BLaER1 (cell line): ENCODE results near the gene TOP3A.
A peak's percentile ranks its signal among the peaks of the same experiment; 100 is the strongest.
"Not testable (repeated sequence)": the region's sequence is repeated elsewhere in the genome, so short reads cannot be mapped to it uniquely, and the experiment has no call there.

Experiments used
- H3K27ac ChIP-seq: shearing (Covaris generic); formaldehyde crosslinking; 2 replicates; pipeline ENCODE4 v1.8.1; 2022
- H3K27me3 ChIP-seq: shearing (Covaris generic); formaldehyde crosslinking; 2 replicates; pipeline ENCODE4 v1.8.1; 2022
- H3K36me3 ChIP-seq: shearing (Covaris generic); formaldehyde crosslinking; 2 replicates; pipeline ENCODE4 v1.8.1; 2022
- H3K4me1 ChIP-seq: shearing (Covaris generic); formaldehyde crosslinking; 2 replicates; pipeline ENCODE4 v1.8.1; 2022
- H3K4me2 ChIP-seq: shearing (Covaris generic); formaldehyde crosslinking; 2 replicates; pipeline ENCODE4 v1.8.1; 2022
- H3K4me3 ChIP-seq: shearing (Covaris generic); formaldehyde crosslinking; 2 replicates; pipeline ENCODE4 v1.8.1; 2022
- H3K9ac ChIP-seq: shearing (Covaris generic); formaldehyde crosslinking; 2 replicates; pipeline ENCODE4 v1.8.1; 2022
- H3K9me3 ChIP-seq: shearing (Covaris generic); formaldehyde crosslinking; 2 replicates; pipeline ENCODE4 v1.8.1; 2022
- H4K20me1 ChIP-seq: shearing (Covaris generic); formaldehyde crosslinking; 2 replicates; pipeline ENCODE4 v1.8.1; 2022
- Cebpa-rat ChIP-seq: shearing (Covaris generic); IDR thresholded peaks from 2 replicates; pipeline ENCODE4 v1.8.1; 2022

TOP3A gene

DNA sequence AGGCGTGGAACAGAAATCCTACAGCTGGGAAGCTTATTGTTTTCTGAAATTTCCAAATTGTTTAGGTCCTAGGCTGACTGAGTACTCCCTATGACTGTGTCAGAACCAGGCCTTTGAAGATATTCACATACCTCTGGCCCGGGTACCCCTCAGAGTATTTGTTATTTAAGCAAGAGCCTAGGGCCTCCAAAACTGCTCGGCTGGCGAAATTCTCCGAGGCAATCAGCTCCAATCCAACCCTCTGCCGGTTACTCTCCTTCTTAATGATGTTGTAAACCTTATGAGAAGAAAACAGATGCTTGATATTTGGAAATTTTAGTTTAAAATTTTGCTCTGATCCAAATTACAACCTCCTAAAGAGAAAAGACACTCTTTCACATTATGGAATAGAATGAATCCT lies 38.7 kb upstream of the TOP3A start:
- H3K27me3 ChIP-seq = no peaks in the 10 kb centered on the region
- no peaks in the 10 kb centered on the region for H3K9me3 ChIP-seq
- no peak overlapping the region for H3K27ac ChIP-seq
- H3K4me2 ChIP-seq = no peak overlapping the region
- H3K4me1 ChIP-seq = no peaks in the 10 kb centered on the region
- H4K20me1 ChIP-seq = no peaks in the 10 kb centered on the region
- H3K36me3 ChIP-seq = peaks cover 92% of the 10 kb centered on the region
- no peak overlapping the region for H3K4me3 ChIP-seq
- TF ChIP-seq Cebpa-rat = no peak
- no peak overlapping the region for H3K9ac ChIP-seq

DNA sequence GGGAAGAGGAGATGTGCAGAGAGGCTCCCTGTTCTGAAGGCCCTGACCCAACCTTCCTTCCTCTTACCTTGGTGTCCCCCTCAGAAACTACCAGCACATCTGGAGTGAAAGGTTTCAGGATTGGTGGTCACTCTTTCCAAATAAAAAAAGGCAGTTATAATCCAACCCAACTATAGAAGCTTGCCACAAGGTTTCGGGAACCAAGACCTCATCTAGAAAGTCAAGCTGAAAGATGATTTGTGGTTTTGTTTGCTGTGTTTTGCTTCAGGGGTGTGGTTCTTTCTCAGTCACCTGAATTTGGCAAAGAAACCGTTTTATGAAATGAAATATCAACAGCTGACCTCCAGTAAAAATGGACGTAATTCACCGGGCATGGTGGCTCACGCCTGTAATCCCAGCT lies 29.2 kb upstream of the TOP3A start:
- Histone ChIP-seq H3K9me3 (peaks cover 19% of the 10 kb centered on the region), H4K20me1 (no peaks in the 10 kb centered on the region), H3K27me3 (no peaks in the 10 kb centered on the region), H3K9ac (no peak overlapping the region), H3K4me3 (no peak overlapping the region), H3K27ac (no peak overlapping the region), H3K4me1 (no peaks in the 10 kb centered on the region), H3K36me3 (peaks cover 98% of the 10 kb centered on the region), H3K4me2 (no peak overlapping the region)
- no peak for TF ChIP-seq Cebpa-rat

DNA sequence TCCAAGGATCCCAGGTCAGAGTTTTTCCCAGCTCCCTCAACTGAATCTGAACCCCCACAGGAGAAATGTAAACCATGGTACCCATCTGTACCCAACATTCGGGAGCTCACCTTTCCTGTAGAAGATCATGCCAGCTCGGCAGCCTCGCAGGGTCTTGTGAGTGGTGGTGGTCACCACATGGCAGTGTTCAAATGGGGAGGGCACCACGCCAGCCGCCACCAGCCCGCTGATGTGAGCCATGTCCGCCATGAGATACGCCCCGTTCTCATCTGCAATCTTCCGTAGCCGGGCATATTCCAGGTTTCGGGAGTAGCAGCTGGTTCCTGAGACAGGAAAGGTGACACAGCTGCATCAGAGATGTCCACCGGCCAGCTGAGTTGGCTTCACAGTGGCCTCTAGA lies 25.1 kb upstream of the TOP3A start:
- Histone ChIP-seq H3K9ac (no peak overlapping the region), H3K27ac (no peak overlapping the region), H3K9me3 (peaks cover 26% of the 10 kb centered on the region), H3K36me3 (peaks cover 92% of the 10 kb centered on the region), H3K4me3 (no peak overlapping the region), H4K20me1 (no peaks in the 10 kb centered on the region), H3K27me3 (no peaks in the 10 kb centered on the region), H3K4me2 (no peak overlapping the region), H3K4me1 (no peaks in the 10 kb centered on the region)
- no peak for TF ChIP-seq Cebpa-rat

DNA sequence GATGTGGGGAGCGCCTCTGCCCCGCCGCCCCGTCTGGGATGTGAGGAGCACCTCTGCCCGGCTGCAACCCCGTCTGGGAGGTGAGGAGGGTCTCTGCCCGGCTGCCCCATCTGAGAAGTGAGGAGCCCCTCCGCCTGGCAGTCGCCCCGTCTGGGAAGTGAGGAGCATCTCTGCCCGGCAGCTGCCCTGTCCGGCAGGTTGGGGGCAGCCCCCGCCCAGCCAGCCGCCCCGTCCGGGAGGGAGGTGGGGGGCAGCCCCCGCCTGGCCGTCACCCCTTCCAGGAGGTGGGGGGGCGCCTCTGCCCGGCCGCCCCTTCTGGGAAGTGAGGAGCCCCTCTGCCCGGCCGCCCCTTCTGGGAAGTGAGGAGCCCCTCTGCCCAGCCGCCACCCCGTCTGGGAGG lies 23.4 kb upstream of the TOP3A start:
- not testable (repeated sequence) for H3K27ac ChIP-seq, H3K4me1 ChIP-seq, H3K4me2 ChIP-seq, H3K4me3 ChIP-seq, H4K20me1 ChIP-seq, H3K27me3 ChIP-seq, H3K9ac ChIP-seq
- H3K36me3 ChIP-seq = peaks cover 93% of the 10 kb centered on the region
- peaks cover 26% of the 10 kb centered on the region for H3K9me3 ChIP-seq

DNA sequence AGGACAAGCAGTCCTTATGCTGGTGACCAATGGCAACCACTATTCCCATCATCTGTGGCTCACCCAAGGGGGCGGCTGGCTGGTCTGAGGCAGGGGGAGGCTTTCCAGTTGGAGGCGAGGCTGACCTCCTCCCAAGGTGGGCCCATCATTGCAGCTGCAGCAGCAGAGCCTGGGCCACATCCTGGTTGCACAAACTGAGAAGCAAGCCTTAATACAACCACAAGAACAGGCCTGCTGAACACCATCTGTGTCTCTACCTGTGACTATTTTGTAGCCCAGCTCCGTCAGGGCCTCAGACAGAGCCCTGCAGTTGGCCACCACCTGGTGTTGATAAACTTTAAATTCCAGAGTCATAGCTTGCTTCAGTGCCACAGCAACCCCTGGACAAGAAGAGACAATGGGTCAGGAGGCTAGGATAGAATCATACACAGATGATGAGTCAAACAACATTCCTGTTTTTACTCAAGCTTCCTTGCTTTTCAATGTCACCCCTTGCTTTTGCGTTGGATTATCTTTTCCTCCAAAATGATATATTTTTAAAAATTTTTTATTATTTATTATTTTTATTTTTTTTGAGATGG lies 18.2 kb upstream of the TOP3A start:
- Histone ChIP-seq H3K9me3 (peaks cover under 1% of the 10 kb centered on the region; the same call in 1 of the 2 replicates), H3K27me3 (no peaks in the 10 kb centered on the region), H3K4me2 (no peak overlapping the region), H3K4me1 (no peaks in the 10 kb centered on the region), H3K9ac (no peak overlapping the region), H3K4me3 (no peak overlapping the region), H3K36me3 (peaks cover 93% of the 10 kb centered on the region), H3K27ac (no peak overlapping the region), H4K20me1 (peaks cover 19% of the 10 kb centered on the region)
- no peak for TF ChIP-seq Cebpa-rat

DNA sequence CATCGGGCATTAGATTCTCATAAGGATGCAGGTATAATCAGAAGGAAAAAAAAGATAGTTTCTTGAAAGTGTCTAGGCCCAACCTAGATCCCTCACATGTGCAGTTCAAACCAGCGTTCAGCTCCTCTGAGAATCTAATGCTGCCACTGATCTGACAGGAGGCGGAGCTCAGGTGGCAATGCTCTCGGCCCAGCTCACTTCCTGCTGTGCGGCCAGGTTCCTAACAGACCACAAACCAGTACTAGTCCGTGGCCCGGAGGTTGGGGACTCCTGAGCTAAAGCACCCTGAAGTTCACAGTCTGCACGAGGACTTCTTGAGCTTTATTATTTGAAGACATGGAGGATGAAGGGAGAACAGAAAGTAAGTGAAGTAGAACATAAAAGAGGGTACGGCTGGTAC lies 17.1 kb upstream of the TOP3A start:
- Histone ChIP-seq H3K9ac (no peak overlapping the region), H3K36me3 (peaks cover 97% of the 10 kb centered on the region), H3K4me1 (no peaks in the 10 kb centered on the region), H3K4me2 (no peak overlapping the region), H4K20me1 (peaks cover 30% of the 10 kb centered on the region), H3K27ac (no peak overlapping the region), H3K4me3 (no peak overlapping the region), H3K27me3 (no peaks in the 10 kb centered on the region), H3K9me3 (no peaks in the 10 kb centered on the region)
- TF ChIP-seq Cebpa-rat = no peak

DNA sequence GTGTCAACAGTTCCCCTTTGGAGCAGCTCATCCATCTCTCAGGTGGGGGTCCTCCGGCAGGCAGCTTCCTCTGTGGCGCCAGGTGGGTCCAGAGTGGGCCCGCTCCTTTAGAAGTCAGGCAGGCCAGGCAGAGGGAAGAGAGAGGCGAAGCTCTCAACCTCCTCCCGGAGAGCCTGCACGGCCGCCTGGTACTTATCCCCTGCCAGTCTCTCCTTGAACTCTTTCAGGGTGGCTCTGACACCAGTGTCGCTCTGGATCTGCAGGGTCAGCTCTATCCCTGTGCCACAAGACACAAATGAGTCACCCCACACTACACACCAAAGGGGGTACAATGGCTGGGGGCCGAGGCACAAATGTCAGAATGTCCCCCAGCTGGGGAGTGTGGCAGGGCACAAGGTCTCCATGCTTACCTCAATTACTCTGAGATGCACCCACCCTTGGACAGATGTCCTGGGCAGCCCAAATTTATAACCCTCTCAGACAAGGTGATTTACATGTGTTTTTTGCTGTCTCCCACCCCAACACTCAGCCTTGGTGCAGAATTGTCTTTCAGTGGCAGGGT lies 13.9 kb upstream of the TOP3A start:
- H3K9ac ChIP-seq = no peak overlapping the region
- no peaks in the 10 kb centered on the region for H3K9me3 ChIP-seq
- H4K20me1 ChIP-seq = peaks cover 61% of the 10 kb centered on the region
- H3K27ac ChIP-seq = no peak overlapping the region
- no peak overlapping the region for H3K4me3 ChIP-seq
- H3K36me3 ChIP-seq = peaks cover 98% of the 10 kb centered on the region
- no peaks in the 10 kb centered on the region for H3K27me3 ChIP-seq
- no peak overlapping the region for H3K4me2 ChIP-seq
- no peaks in the 10 kb centered on the region for H3K4me1 ChIP-seq
- no peak for TF ChIP-seq Cebpa-rat

DNA sequence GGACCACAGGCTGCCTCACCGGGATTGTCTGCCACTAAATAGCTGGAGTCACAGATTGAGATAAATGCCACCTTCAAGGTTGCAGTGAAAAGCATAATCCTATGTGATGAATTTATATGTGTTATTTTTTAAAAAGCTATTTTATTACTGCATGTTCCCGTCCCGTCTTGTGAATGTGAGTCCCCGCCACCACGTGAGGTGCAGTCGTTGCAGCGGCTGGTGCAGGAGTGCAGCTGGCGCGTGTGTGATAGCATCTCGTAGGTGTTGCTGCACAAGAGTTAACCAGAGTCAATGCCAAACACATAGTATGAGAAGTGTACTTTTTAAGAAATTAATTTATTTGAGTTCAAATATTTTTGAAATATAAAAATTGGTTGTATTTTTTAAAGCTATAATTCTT lies 12.8 kb upstream of the TOP3A start:
- no peaks in the 10 kb centered on the region for H3K27me3 ChIP-seq
- H3K9me3 ChIP-seq = no peaks in the 10 kb centered on the region
- no peaks in the 10 kb centered on the region for H3K4me1 ChIP-seq
- no peak overlapping the region for H3K4me3 ChIP-seq
- H3K4me2 ChIP-seq = no peak overlapping the region
- H3K27ac ChIP-seq = no peak overlapping the region
- TF ChIP-seq Cebpa-rat = no peak
- H3K9ac ChIP-seq = no peak overlapping the region
- H3K36me3 ChIP-seq = peaks cover 99% of the 10 kb centered on the region
- peaks cover 64% of the 10 kb centered on the region for H4K20me1 ChIP-seq

DNA sequence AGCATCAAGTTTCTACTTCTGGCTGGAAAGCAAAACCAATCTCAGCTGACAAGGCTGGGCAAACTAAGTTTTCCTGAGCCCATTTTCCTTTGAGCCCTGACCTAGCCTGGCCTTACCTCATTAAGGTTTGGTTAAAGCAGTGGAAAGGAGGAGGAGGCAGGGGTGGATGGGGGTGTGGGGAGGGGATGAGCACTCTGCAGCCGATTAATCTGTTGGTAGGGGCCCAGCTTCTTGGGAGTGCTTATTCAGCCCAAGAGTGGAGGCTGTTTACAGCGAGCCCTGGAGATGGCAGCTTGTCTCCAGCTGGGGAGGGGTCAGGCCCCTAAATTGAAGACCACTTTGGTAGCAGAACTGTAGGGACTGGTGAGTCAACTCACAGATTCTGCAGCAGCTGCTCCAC lies 12.3 kb upstream of the TOP3A start:
- no peak for TF ChIP-seq Cebpa-rat
- peaks cover 63% of the 10 kb centered on the region for H4K20me1 ChIP-seq
- H3K9ac ChIP-seq = no peak overlapping the region
- H3K27me3 ChIP-seq = no peaks in the 10 kb centered on the region
- H3K4me2 ChIP-seq = no peak overlapping the region
- H3K9me3 ChIP-seq = no peaks in the 10 kb centered on the region
- no peaks in the 10 kb centered on the region for H3K4me1 ChIP-seq
- H3K36me3 ChIP-seq = peaks cover 99% of the 10 kb centered on the region
- no peak overlapping the region for H3K4me3 ChIP-seq
- no peak overlapping the region for H3K27ac ChIP-seq

DNA sequence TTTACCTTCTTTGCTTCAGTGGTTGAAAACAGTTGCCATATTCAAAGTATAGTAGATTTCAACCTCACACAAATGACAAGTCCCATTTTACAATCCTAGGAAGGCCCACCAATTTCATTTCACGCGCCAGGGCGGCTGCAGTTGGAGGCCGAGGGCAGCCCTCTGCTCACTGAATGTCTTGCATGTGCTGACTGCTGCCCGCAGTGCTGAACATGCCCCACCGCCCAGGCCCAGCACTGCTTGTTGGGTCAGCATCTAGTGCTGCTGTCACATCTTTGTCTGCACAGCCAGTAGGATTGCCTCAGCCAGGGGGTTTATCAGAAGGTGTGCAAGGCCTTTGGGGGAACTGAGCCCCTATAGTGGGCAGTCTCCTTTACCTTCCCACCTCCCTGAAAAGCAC lies 11.8 kb upstream of the TOP3A start:
- no peak for TF ChIP-seq Cebpa-rat
- H3K4me1 ChIP-seq = no peaks in the 10 kb centered on the region
- no peak overlapping the region for H3K9ac ChIP-seq
- H3K9me3 ChIP-seq = no peaks in the 10 kb centered on the region
- H3K27ac ChIP-seq = no peak overlapping the region
- H3K4me3 ChIP-seq = no peak overlapping the region
- peaks cover 94% of the 10 kb centered on the region for H3K36me3 ChIP-seq
- H4K20me1 ChIP-seq = peaks cover 68% of the 10 kb centered on the region
- no peaks in the 10 kb centered on the region for H3K27me3 ChIP-seq
- no peak overlapping the region for H3K4me2 ChIP-seq

DNA sequence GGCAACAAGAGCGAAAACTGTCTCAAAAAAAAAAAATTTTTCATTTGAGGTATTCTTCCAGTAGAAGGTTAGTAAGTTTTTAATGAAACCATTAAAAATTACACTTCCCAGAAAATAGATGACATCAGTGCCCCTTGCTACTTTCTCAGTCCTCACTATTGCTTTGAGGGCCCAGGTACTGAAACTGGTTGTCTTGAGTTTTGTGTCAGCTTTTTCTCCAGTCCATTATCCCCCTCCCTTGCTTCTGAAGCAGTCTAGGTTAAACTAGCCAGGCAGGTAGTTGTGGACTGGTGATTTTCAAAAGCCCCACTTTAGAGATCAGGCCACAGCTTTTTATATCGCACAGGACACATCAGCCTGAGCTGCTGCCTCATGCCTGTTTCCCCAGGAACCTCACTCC lies 11.2 kb upstream of the TOP3A start:
- H3K4me3 ChIP-seq = no peak overlapping the region
- 0 out of 2 replicates have a peak overlapping the region, but pooled peaks have one; percentile 2 for H3K9ac ChIP-seq
- peaks cover 74% of the 10 kb centered on the region for H4K20me1 ChIP-seq
- peaks cover 92% of the 10 kb centered on the region for H3K36me3 ChIP-seq
- H3K27ac ChIP-seq = no peak overlapping the region
- no peaks in the 10 kb centered on the region for H3K27me3 ChIP-seq
- H3K4me1 ChIP-seq = no peaks in the 10 kb centered on the region
- TF ChIP-seq Cebpa-rat = no peak
- H3K9me3 ChIP-seq = no peaks in the 10 kb centered on the region
- H3K4me2 ChIP-seq = no peak overlapping the region
